ENCODE results near the gene SLITRK1.

- TF ChIP-seq CTCF (conservative IDR thresholded peaks at IDR 0.05), result no peak
- TF ChIP-seq EZH2 (IDR thresholded peaks at IDR 0.05; ENCODE audit: low read depth), result no peak
These were observed 309 bp upstream of the SLITRK1 start for GRCh38 chr13:83882606-83882959.

Data from PC-9 (cell line).